Ishikawa (cell line): ENCODE measurements around the gene CORO2B.

ENCODE experiments used
- CEBPB ChIP-seq: IDR thresholded peaks from 2 replicates; pipeline ENCODE4 v1.6.1; 2012
- CREB1 ChIP-seq: IDR thresholded peaks from 2 replicates; pipeline ENCODE4 v1.6.1; 2012; ENCODE audit warnings: low read depth
- EGR1 ChIP-seq: IDR thresholded peaks from 2 replicates; pipeline ENCODE4 v1.6.1; 2012
- EP300 ChIP-seq: IDR thresholded peaks from 2 replicates; pipeline ENCODE4 v1.6.1; 2012; ENCODE audit warnings: borderline replicate concordance
- FOXM1 ChIP-seq: IDR thresholded peaks from 2 replicates; pipeline ENCODE4 v1.6.1; 2012; ENCODE audit warnings: low read depth, borderline replicate concordance
- NFIC ChIP-seq: IDR thresholded peaks from 2 replicates; pipeline ENCODE4 v1.6.1; 2012
- RAD21 ChIP-seq: IDR thresholded peaks from 2 replicates; pipeline ENCODE4 v1.6.1; 2012; ENCODE audit warnings: low read depth
- REST ChIP-seq: IDR thresholded peaks from 2 replicates; pipeline ENCODE4 v1.6.1; 2012; ENCODE audit warnings: low read depth, mild to moderate bottlenecking
- TAF1 ChIP-seq: IDR thresholded peaks from 2 replicates; pipeline ENCODE4 v1.6.1; 2012; ENCODE audit warnings: low read depth, mild to moderate bottlenecking
- TCF12 ChIP-seq: IDR thresholded peaks from 2 replicates; pipeline ENCODE4 v1.6.1; 2012; ENCODE audit warnings: low read depth
- TEAD4 ChIP-seq: IDR thresholded peaks from 2 replicates; pipeline ENCODE4 v1.6.1; 2012
- YY1 ChIP-seq: IDR thresholded peaks from 2 replicates; pipeline ENCODE4 v1.6.1; 2012; ENCODE audit warnings: low read depth
- ZBTB7A ChIP-seq: IDR thresholded peaks from 2 replicates; pipeline ENCODE4 v1.6.1; 2012; ENCODE audit warnings: low read depth
- TF ChIP-seq, protein P1 (sequence below): IDR thresholded peaks from 2 replicates; pipeline ENCODE4 v1.6.1; 2012
- TF ChIP-seq, protein P2 (sequence below): IDR thresholded peaks from 2 replicates; pipeline ENCODE4 v1.6.1; 2012

Gene CORO2B

GRCh38 chr15:68608206-68608843, 29.5 kb downstream of the CORO2B start:
- TF ChIP-seq YY1 = no peak
- no peak for TF ChIP-seq CEBPB
- TF ChIP-seq TEAD4 = no peak
- TF ChIP-seq NFIC = no peak
- TF ChIP-seq EGR1 = no peak
- TF ChIP-seq FOXM1 = no peak
- no peak for TF ChIP-seq RAD21
- no peak for TF ChIP-seq EP300
- no peak for TF ChIP-seq REST
- TF ChIP-seq TAF1 = no peak
- no peak for TF ChIP-seq CREB1
- TF ChIP-seq, protein P1, sequence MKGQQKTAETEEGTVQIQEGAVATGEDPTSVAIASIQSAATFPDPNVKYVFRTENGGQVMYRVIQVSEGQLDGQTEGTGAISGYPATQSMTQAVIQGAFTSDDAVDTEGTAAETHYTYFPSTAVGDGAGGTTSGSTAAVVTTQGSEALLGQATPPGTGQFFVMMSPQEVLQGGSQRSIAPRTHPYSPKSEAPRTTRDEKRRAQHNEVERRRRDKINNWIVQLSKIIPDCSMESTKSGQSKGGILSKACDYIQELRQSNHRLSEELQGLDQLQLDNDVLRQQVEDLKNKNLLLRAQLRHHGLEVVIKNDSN = no peak
- TF ChIP-seq TCF12 = no peak
- TF ChIP-seq, protein P2, sequence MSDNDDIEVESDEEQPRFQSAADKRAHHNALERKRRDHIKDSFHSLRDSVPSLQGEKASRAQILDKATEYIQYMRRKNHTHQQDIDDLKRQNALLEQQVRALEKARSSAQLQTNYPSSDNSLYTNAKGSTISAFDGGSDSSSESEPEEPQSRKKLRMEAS = no peak
- TF ChIP-seq ZBTB7A = no peak

DNA sequence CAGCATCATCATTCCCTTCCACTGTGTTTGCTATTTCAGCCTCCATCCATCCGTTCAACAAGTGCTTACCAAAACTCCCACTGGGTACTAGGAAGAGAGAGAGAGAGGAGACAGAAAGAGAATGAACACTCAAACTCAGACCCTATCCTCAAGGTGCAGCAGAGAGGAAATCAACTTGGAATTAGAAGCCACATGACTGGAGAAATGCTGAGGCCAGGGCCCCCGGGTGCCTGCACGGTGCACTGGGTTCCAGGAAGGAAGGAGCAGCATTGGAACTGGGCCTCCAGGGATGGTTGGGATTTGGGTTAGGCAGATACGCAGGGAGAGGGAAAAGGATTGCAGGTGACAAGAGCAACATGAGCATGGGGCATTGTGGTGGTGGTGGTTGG, 30.0 kb downstream of the CORO2B start:
- TF ChIP-seq CEBPB = no peak
- no peak for TF ChIP-seq TEAD4
- TF ChIP-seq, protein P2 = no peak
- no peak for TF ChIP-seq YY1
- no peak for TF ChIP-seq EGR1
- TF ChIP-seq REST = no peak
- no peak for TF ChIP-seq EP300
- TF ChIP-seq NFIC = no peak
- TF ChIP-seq, protein P1 = no peak
- TF ChIP-seq ZBTB7A = no peak
- TF ChIP-seq CREB1 = no peak
- TF ChIP-seq FOXM1 = no peak
- no peak for TF ChIP-seq TCF12
- no peak for TF ChIP-seq RAD21
- no peak for TF ChIP-seq TAF1

DNA sequence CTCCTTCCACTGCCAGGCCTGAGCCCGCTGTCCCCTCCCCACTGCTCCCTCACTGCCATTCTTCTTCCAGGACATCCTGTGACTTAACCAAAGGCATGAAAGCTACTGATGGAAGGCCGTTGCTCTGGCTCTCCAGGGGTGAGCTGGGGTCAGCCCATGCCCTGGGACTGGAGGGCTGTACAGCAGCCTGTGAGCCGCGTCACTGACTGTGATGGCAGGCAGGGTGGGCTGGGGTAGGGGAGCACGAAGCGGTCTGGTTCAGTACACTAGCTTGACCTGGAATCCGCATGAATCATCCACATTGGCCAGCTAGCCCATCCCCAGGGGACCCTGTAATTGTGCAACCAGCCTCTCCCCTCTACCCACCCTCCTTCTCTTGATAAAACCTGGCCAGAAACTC, 30.8 kb downstream of the CORO2B start:
- TF ChIP-seq ZBTB7A (no peak), NFIC (no peak), FOXM1 (no peak), CREB1 (no peak), TEAD4 (no peak)
- TF ChIP-seq, protein P1 = no peak

- no peak for TF ChIP-seq ZBTB7A
- TF ChIP-seq, protein P2 = no peak
- TF ChIP-seq TCF12 = no peak
- no peak for TF ChIP-seq CEBPB
- no peak for TF ChIP-seq FOXM1
- TF ChIP-seq TEAD4 = no peak
- TF ChIP-seq EGR1 = no peak
- no peak for TF ChIP-seq EP300
- no peak for TF ChIP-seq TAF1
- TF ChIP-seq REST = no peak
- no peak for TF ChIP-seq CREB1
- TF ChIP-seq NFIC = no peak
- TF ChIP-seq RAD21 = no peak
- TF ChIP-seq, protein P1 = no peak
- TF ChIP-seq YY1 = no peak
Observed at GRCh38 chr15:68610825-68611224, 32.0 kb downstream of the CORO2B start.
